Measurements from ENCODE around the gene RET.

RET gene

GRCh38 chr10:43076876-43077420 lies at the start of gene RET:
TSS of gene RET (plus strand) at chr10:43077069. CDS start at chr10:43077259, 190 bp downstream.
- DNase-seq (ENCODE audit: low read depth) = peak; percentile 20

- no peak for DNase-seq (ENCODE audit: low read depth)
Observed at GRCh38 chr10:43027331-43027955, 49.4 kb upstream of the RET start.

GRCh38 chr10:43028143-43028542 lies 48.7 kb upstream of the RET start:
- no peak for DNase-seq (ENCODE audit: low read depth)

- DNase-seq (ENCODE audit: low read depth) = no peak
Observed at GRCh38 chr10:43029043-43029442, 47.8 kb upstream of the RET start.

GRCh38 chr10:43032613-43033012 lies 44.3 kb upstream of the RET start:
- no peak for DNase-seq (ENCODE audit: low read depth)

- no peak for DNase-seq (ENCODE audit: low read depth)
Observed at GRCh38 chr10:43035800-43036199, 41.1 kb upstream of the RET start.

GRCh38 chr10:43036481-43037428 lies 40.1 kb upstream of the RET start:
- DNase-seq (ENCODE audit: low read depth) = no peak

GRCh38 chr10:43037440-43037839 lies 39.4 kb upstream of the RET start:
- DNase-seq (ENCODE audit: low read depth) = no peak

- no peak for DNase-seq (ENCODE audit: low read depth)
Observed at GRCh38 chr10:43037942-43038782, 38.7 kb upstream of the RET start.

- no peak for DNase-seq (ENCODE audit: low read depth)
Observed at GRCh38 chr10:43038783-43039623, 37.9 kb upstream of the RET start.

GRCh38 chr10:43039624-43040481 lies 37.0 kb upstream of the RET start:
- no peak for DNase-seq (ENCODE audit: low read depth)

GRCh38 chr10:43040482-43041256 lies 36.2 kb upstream of the RET start:
- no peak for DNase-seq (ENCODE audit: low read depth)

- DNase-seq (ENCODE audit: low read depth) = no peak
Observed at GRCh38 chr10:43041422-43042342, 35.2 kb upstream of the RET start.

GRCh38 chr10:43042503-43043341 lies 34.1 kb upstream of the RET start:
- no peak for DNase-seq (ENCODE audit: low read depth)

GRCh38 chr10:43043342-43043772 lies 33.5 kb upstream of the RET start:
- DNase-seq (ENCODE audit: low read depth) = no peak

- DNase-seq (ENCODE audit: low read depth) = no peak
Observed at GRCh38 chr10:43043773-43044447, 33.0 kb upstream of the RET start.

- no peak for DNase-seq (ENCODE audit: low read depth)
Observed at GRCh38 chr10:43044448-43044921, 32.4 kb upstream of the RET start.
